Parathyroid adenoma (tissue), 2 donors: ENCODE results near the gene SRBD1.

ENCODE experiments used
- H2AFZ ChIP-seq: fragments of 300-600 bp; sonication (generic); one replicate; pipeline ENCODE4 v1.7.0; 2017; ENCODE audit warnings: antibody characterized with exemption, mild to moderate bottlenecking
- H3K27ac ChIP-seq: fragments of 300-600 bp; sonication (generic); one replicate; pipeline ENCODE4 v1.7.0; 2017
- H3K27me3 ChIP-seq: fragments of 300-600 bp; sonication (generic); one replicate; pipeline ENCODE4 v1.7.0; 2017; ENCODE audit warnings: low read length; ENCODE audit not compliant: control insufficient read depth, insufficient read depth
- H3K36me3 ChIP-seq: fragments of 300-600 bp; sonication (generic); one replicate; pipeline ENCODE4 v1.7.0; 2017; ENCODE audit warnings: low read length; ENCODE audit not compliant: control insufficient read depth, insufficient read depth
- H3K4me1 ChIP-seq: fragments of 300-600 bp; sonication (generic); one replicate; pipeline ENCODE4 v1.7.0; 2017; ENCODE audit warnings: control low read depth
- H3K4me2 ChIP-seq: fragments of 300-600 bp; sonication (generic); one replicate; pipeline ENCODE4 v1.7.0; 2017; ENCODE audit warnings: low read length
- H3K4me3 ChIP-seq: fragments of 300-600 bp; sonication (generic); one replicate; pipeline ENCODE4 v1.7.0; 2017; ENCODE audit warnings: low read depth, low read length
- H3K79me2 ChIP-seq: fragments of 300-600 bp; sonication (generic); one replicate; pipeline ENCODE4 v1.7.0; 2017; ENCODE audit warnings: control low read depth
- H3K9ac ChIP-seq: fragments of 300-600 bp; sonication (generic); one replicate; pipeline ENCODE4 v1.7.0; 2017; ENCODE audit warnings: mild to moderate bottlenecking
- H3K9me3 ChIP-seq: fragments of 300-600 bp; sonication (generic); one replicate; pipeline ENCODE4 v1.7.0; 2017; ENCODE audit warnings: low read length; ENCODE audit not compliant: control insufficient read depth
- CTCF ChIP-seq: fragments of 300-600 bp; sonication (generic); IDR thresholded peaks from one replicate; pipeline ENCODE4 v1.7.0; 2017; ENCODE audit warnings: antibody characterized with exemption, mild to moderate bottlenecking
- donor health status: primary hyperparathyroidism.

Gene SRBD1

GRCh38 chr2:45606796-45607195 is 4.3 kb downstream of the SRBD1 start:
- Histone ChIP-seq H3K27ac (no peak overlapping the region), H2AFZ (no peak overlapping the region), H3K4me2 (no peak overlapping the region), H3K36me3 (no peaks in the 10 kb centered on the region), H3K27me3 (no peaks in the 10 kb centered on the region), H3K4me3 (no peak overlapping the region), H3K9ac (no peak overlapping the region), H3K9me3 (no peaks in the 10 kb centered on the region), H3K4me1 (peaks cover 2% of the 10 kb centered on the region), H3K79me2 (peaks cover 24% of the 10 kb centered on the region)
- no peak for TF ChIP-seq CTCF

- H3K4me1 ChIP-seq = peaks cover 2% of the 10 kb centered on the region
- H3K4me3 ChIP-seq = no peak overlapping the region
- no peak overlapping the region for H2AFZ ChIP-seq
- H3K4me2 ChIP-seq = no peak overlapping the region
- no peaks in the 10 kb centered on the region for H3K27me3 ChIP-seq
- no peak for TF ChIP-seq CTCF
- no peaks in the 10 kb centered on the region for H3K36me3 ChIP-seq
- H3K9me3 ChIP-seq = no peaks in the 10 kb centered on the region
- H3K9ac ChIP-seq = no peak overlapping the region
- peaks cover 22% of the 10 kb centered on the region for H3K79me2 ChIP-seq
- no peak overlapping the region for H3K27ac ChIP-seq
Observed at GRCh38 chr2:45605116-45605515, 6.0 kb downstream of the SRBD1 start.

GRCh38 chr2:45602624-45603023 is 8.4 kb downstream of the SRBD1 start:
- no peak overlapping the region for H3K4me2 ChIP-seq
- H3K79me2 ChIP-seq = peaks cover 3% of the 10 kb centered on the region
- H3K9me3 ChIP-seq = no peaks in the 10 kb centered on the region
- no peaks in the 10 kb centered on the region for H3K36me3 ChIP-seq
- no peak overlapping the region for H3K9ac ChIP-seq
- no peak for TF ChIP-seq CTCF
- no peaks in the 10 kb centered on the region for H3K27me3 ChIP-seq
- no peak overlapping the region for H3K4me3 ChIP-seq
- no peaks in the 10 kb centered on the region for H3K4me1 ChIP-seq
- no peak overlapping the region for H3K27ac ChIP-seq
- no peak overlapping the region for H2AFZ ChIP-seq

- Histone ChIP-seq H3K27me3 (no peaks in the 10 kb centered on the region), H3K9ac (no peak overlapping the region), H3K9me3 (no peaks in the 10 kb centered on the region), H2AFZ (no peak overlapping the region), H3K36me3 (no peaks in the 10 kb centered on the region), H3K4me2 (no peak overlapping the region), H3K79me2 (peaks cover 3% of the 10 kb centered on the region), H3K4me3 (no peak overlapping the region), H3K4me1 (peaks cover 2% of the 10 kb centered on the region), H3K27ac (no peak overlapping the region)
- no peak for TF ChIP-seq CTCF
Observed at GRCh38 chr2:45598545-45598944, 12.5 kb downstream of the SRBD1 start.

GRCh38 chr2:45596761-45597160 is 14.3 kb downstream of the SRBD1 start:
- H3K9me3 ChIP-seq = no peaks in the 10 kb centered on the region
- peaks cover 3% of the 10 kb centered on the region for H3K79me2 ChIP-seq
- no peaks in the 10 kb centered on the region for H3K36me3 ChIP-seq
- H3K9ac ChIP-seq = no peak overlapping the region
- no peak overlapping the region for H3K4me2 ChIP-seq
- H3K27ac ChIP-seq = no peak overlapping the region
- H2AFZ ChIP-seq = no peak overlapping the region
- no peaks in the 10 kb centered on the region for H3K27me3 ChIP-seq
- H3K4me1 ChIP-seq = peaks cover 2% of the 10 kb centered on the region
- no peak for TF ChIP-seq CTCF
- no peak overlapping the region for H3K4me3 ChIP-seq
